GM12801 (cell line): ENCODE measurements around the gene ADGRV1.

ENCODE experiments used
- TF ChIP-seq, protein P1 (sequence below): IDR thresholded peaks from one replicate; pipeline ENCODE4 v1.5.1; 2011; ENCODE audit warnings: control low read depth; ENCODE audit not compliant: insufficient read length; ENCODE audit errors: extremely low read depth

ADGRV1 gene

DNA sequence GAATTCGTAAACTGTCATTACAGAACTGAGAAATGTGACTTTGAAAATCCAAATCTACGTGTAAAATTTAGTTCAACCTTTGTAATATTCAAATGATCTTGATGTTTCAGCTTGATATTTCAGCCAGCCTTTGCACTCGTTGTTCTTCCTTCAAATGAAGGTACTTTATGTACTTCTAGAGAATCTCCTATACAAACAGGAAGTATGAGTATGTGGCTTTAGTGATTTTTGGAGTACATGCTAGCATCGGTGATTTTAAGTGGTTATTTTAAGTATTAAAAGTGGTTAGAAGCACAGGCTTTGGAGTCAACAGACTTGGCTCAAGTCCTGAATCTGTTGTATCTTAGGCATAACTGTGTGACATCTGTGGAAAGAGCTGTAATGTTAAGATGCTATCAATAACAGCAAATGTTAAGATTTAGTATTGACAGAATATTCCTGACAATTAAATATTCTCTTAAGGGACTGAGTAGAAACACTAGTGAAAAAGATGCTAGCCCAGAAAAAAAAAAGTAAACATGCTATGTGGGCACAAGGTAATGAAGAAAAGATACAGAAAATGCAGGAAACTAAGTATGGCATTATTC is 398.0 kb downstream of the ADGRV1 start:
- TF ChIP-seq, protein P1, sequence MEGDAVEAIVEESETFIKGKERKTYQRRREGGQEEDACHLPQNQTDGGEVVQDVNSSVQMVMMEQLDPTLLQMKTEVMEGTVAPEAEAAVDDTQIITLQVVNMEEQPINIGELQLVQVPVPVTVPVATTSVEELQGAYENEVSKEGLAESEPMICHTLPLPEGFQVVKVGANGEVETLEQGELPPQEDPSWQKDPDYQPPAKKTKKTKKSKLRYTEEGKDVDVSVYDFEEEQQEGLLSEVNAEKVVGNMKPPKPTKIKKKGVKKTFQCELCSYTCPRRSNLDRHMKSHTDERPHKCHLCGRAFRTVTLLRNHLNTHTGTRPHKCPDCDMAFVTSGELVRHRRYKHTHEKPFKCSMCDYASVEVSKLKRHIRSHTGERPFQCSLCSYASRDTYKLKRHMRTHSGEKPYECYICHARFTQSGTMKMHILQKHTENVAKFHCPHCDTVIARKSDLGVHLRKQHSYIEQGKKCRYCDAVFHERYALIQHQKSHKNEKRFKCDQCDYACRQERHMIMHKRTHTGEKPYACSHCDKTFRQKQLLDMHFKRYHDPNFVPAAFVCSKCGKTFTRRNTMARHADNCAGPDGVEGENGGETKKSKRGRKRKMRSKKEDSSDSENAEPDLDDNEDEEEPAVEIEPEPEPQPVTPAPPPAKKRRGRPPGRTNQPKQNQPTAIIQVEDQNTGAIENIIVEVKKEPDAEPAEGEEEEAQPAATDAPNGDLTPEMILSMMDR = no peak

DNA sequence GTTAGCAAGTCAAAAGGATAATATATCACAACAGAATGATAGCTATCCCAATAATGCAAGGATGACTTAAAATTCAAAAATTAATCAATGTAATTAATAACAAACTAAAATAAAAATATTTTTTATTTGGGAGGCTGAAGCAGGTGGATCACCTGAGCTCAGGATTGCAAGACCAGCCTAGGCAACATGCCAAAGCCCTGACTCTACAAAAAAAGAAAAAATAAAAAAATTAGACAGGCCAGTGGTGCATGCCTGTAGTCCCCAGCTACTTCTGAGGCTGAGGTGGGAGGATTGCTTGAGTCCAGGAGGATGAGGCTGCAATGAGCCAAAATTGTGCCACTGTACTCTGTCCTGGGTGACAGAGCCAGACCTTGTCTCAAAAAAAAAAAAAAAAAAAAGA is 399.3 kb downstream of the ADGRV1 start:
- TF ChIP-seq, protein P1 = no peak

DNA sequence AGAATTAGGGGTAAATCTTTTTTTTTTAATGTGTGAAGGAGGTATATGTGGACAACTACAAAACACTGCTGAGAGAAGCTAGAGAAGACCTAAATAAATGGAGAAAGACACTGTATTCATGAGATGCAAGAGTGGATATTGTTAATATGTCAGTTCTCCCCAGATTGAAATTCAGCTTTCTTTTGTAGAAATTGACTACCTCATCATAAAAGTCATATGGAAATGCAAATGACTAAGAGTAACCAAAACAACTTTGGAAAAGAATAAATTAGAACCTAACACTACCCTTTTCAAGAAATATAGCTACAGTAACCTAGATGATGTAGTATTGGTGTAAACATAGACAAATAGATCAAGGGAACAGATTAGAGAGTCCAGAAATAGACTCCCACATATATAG is 400.7 kb downstream of the ADGRV1 start:
- TF ChIP-seq, protein P1 = no peak

DNA sequence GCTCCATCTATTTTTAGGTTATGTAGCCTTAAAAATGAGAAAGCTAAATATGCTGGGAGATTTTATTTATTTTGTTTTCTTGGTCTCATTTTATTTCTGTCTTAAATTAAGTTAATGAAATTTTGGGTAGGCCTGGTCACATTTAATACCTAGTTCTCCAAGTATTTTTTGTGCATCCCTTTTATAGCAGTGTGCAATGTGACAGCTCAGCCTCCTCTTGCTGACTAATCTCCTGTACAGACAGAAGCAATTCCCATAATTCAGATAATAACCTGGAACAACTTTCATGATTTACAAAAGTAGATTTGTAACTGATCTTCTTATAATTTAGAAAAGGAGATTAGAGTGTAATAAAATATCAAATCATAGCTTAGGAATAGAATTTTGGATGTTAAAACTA is 403.9 kb downstream of the ADGRV1 start:
- TF ChIP-seq, protein P1 = no peak

DNA sequence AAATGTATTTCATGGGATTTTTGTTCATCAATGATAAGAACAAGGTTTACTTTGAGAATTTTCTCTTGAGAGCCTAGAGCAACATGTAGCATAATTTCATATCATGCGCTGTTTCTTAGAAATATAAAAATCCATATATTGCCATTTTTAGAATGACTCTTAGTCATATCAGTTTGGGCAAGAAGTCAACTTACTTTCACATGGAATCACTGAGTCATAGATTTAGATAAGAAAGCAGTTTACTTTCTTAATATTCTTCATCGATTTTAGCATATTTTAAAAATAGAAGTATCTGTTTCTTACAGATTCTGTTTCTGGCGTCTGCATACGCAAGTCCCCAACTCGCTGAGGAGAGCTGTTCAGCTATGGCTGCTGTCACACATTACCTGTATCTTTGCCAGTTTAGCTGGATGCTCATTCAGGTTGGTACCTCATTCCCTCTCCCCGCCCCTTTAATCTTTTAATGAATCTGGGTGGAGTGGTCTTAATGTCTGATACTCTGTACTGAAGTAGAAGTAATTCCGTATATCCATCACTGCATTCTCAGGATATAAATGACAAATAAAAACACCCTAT is 406.6 kb downstream of the ADGRV1 start:
- TF ChIP-seq, protein P1 = no peak

DNA sequence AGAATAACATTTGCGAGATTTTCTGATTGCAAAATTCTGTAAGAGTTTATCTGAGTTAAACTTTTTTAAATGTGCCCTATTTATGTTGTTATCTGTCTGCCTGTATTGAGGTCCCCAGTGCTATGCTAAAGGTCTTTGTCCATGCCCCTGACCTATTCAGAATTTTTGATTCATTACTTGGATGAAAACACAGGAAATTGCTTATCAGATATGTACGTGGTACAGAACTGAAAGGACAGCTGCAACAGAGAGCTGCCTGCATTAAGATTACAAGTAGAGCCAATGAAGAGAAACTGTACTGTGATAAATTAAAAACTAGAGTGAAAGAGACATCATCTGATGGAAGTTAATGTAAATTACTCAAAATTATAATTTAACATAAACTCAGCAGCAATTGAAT is 408.8 kb downstream of the ADGRV1 start:
- TF ChIP-seq, protein P1 = no peak

DNA sequence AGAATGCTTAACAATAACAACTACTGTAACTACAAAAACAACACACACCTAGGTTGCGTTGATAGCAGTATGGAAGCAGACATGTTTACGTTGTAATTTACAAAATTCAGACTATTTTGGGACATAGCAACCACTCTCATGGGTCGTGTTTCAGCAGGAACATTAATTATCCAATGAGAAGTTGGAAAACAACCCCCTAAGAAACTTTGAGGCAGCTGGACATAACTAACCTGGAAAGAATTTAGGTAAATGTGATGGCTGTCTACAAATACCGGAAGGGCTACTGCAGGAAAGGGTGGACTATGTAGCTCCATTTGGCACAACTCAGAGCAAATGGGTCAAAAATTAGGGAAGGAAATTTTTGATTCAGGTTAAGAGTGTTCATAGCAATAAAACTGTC is 409.3 kb downstream of the ADGRV1 start:
- TF ChIP-seq, protein P1 = no peak
